ENCODE measurements around the gene GIT2.

GIT2 gene, protein sequence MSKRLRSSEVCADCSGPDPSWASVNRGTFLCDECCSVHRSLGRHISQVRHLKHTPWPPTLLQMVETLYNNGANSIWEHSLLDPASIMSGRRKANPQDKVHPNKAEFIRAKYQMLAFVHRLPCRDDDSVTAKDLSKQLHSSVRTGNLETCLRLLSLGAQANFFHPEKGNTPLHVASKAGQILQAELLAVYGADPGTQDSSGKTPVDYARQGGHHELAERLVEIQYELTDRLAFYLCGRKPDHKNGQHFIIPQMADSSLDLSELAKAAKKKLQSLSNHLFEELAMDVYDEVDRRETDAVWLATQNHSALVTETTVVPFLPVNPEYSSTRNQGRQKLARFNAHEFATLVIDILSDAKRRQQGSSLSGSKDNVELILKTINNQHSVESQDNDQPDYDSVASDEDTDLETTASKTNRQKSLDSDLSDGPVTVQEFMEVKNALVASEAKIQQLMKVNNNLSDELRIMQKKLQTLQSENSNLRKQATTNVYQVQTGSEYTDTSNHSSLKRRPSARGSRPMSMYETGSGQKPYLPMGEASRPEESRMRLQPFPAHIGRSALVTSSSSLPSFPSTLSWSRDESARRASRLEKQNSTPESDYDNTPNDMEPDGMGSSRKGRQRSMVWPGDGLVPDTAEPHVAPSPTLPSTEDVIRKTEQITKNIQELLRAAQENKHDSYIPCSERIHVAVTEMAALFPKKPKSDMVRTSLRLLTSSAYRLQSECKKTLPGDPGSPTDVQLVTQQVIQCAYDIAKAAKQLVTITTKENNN

DNA sequence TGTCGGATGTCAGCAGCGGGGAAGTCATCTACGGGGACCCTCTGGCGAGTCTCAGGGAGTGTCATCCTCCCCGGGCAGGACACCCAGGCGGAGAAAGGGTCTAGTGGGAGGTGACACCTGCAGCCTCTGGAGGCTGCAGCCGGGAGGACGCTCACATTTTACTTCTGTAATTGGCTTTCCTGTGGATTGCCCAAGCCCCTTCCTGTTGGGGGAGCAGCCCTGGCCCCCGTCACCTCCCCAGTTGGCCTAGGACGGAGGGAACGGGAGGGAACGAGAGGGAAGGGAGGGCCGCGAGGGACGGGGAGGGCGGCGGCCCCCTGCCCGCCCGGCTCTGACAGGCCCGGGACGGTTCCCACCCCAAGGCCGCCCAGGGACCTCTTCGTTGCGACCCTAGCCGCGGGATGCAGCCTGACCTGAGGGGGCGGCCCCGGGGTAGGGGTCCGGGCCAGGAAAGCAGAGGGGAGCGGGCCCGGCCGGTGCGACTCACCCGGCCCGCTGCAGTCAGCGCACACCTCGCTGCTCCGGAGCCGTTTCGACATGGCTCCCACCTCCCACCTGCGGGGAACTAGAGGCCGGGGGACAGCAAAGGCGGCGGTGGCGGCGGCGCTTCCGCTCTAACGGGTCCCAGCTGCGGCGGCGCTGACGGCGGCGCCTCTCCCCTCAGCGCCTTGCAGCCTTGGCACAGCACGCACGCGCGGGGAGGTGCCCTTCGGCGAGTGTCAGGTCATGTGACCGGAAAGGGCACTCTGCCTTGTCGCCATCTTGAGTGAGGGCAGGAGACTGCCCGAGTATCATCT, at the start of gene GIT2:
Gene GIT2, minus strand, starts transcription at position 683 of the 797 bp plus-strand sequence. Its CDS starts 144 bp downstream, at position 539.
- Histone ChIP-seq H3K36me3 (ENCODE audit: control insufficient read depth, insufficient read depth, low read length) (no peaks in the 10 kb centered on the region), H3K4me3 (ENCODE audit: low read length) (peak within 1 kb of the TSS; percentile 72; the same call in 1 of the 2 replicates), H3K9me3 (ENCODE audit: control insufficient read depth, insufficient read depth, low read length) (no peaks in the 10 kb centered on the region), H3K27ac (ENCODE audit: low read length) (no peak within 1 kb of the TSS), H3K27me3 (ENCODE audit: control insufficient read depth, insufficient read depth, low read length) (peaks cover 2% of the 10 kb centered on the region), H3K4me1 (ENCODE audit: control insufficient read depth, insufficient read depth, low read length) (0 out of 2 replicates have a peak, but pooled peaks cover 2% of the 10 kb centered on the region)
- DNase-seq (ENCODE audit: low read depth, low spot score), result peak; percentile 81
- WGBS (ENCODE audit: insufficient coverage, insufficient read length), result no CpG with 5 or more reads among the region's 65 CpGs

- Histone ChIP-seq H3K27me3 (ENCODE audit: control insufficient read depth, insufficient read depth, low read length) (no peaks in the 10 kb centered on the region), H3K9me3 (ENCODE audit: control insufficient read depth, insufficient read depth, low read length) (no peaks in the 10 kb centered on the region), H3K4me1 (ENCODE audit: control insufficient read depth, insufficient read depth, low read length) (no peaks in the 10 kb centered on the region), H3K4me3 (ENCODE audit: low read length) (no peak overlapping the region), H3K27ac (ENCODE audit: low read length) (no peak overlapping the region), H3K36me3 (ENCODE audit: control insufficient read depth, insufficient read depth, low read length) (peaks cover 6% of the 10 kb centered on the region)
- DNase-seq (ENCODE audit: low read depth, low spot score), result no peak
- WGBS (ENCODE audit: insufficient coverage, insufficient read length), result no CpG with 5 or more reads among the region's 3 CpGs
These were observed 46.1 kb upstream of the GIT2 start for GRCh38 chr12:110042264-110042663.

GRCh38 chr12:110039085-110039807, 43.1 kb upstream of the GIT2 start:
- no peaks in the 10 kb centered on the region for H3K27me3 ChIP-seq (ENCODE audit: control insufficient read depth, insufficient read depth, low read length)
- no peaks in the 10 kb centered on the region for H3K4me1 ChIP-seq (ENCODE audit: control insufficient read depth, insufficient read depth, low read length)
- no peak for DNase-seq (ENCODE audit: low read depth, low spot score)
- no peaks in the 10 kb centered on the region for H3K9me3 ChIP-seq (ENCODE audit: control insufficient read depth, insufficient read depth, low read length)
- no peak overlapping the region for H3K4me3 ChIP-seq (ENCODE audit: low read length)
- no CpG with 5 or more reads among the region's 5 CpGs for WGBS (ENCODE audit: insufficient coverage, insufficient read length)
- H3K36me3 ChIP-seq (ENCODE audit: control insufficient read depth, insufficient read depth, low read length), result peaks cover 6% of the 10 kb centered on the region
- H3K27ac ChIP-seq (ENCODE audit: low read length), result no peak overlapping the region

DNA sequence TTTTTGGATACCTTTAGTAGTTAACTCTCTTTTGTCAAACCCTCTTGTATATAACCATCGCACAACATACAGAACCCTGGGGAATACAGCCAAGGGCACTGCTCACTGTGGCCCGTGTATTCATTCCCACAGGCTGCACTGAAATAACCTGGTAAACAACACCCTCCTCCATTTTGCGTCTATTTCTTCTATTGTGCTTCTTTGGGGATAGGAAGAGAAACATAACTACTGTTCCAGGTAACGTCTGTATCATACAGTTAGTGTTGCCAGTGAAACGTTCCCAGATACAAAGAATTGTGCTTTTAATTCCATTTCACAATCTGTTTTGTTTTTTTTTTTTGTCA, 42.5 kb upstream of the GIT2 start:
- no peaks in the 10 kb centered on the region for H3K9me3 ChIP-seq (ENCODE audit: control insufficient read depth, insufficient read depth, low read length)
- WGBS (ENCODE audit: insufficient coverage, insufficient read length), result no CpG with 5 or more reads among the region's 5 CpGs
- DNase-seq (ENCODE audit: low read depth, low spot score), result no peak
- H3K27me3 ChIP-seq (ENCODE audit: control insufficient read depth, insufficient read depth, low read length), result no peaks in the 10 kb centered on the region
- no peak overlapping the region for H3K4me3 ChIP-seq (ENCODE audit: low read length)
- H3K27ac ChIP-seq (ENCODE audit: low read length), result no peak overlapping the region
- H3K36me3 ChIP-seq (ENCODE audit: control insufficient read depth, insufficient read depth, low read length), result peaks cover 6% of the 10 kb centered on the region
- H3K4me1 ChIP-seq (ENCODE audit: control insufficient read depth, insufficient read depth, low read length), result no peaks in the 10 kb centered on the region

- Histone ChIP-seq H3K4me1 (ENCODE audit: control insufficient read depth, insufficient read depth, low read length) (no peaks in the 10 kb centered on the region), H3K9me3 (ENCODE audit: control insufficient read depth, insufficient read depth, low read length) (no peaks in the 10 kb centered on the region), H3K27ac (ENCODE audit: low read length) (no peak overlapping the region), H3K36me3 (ENCODE audit: control insufficient read depth, insufficient read depth, low read length) (peaks cover 5% of the 10 kb centered on the region), H3K27me3 (ENCODE audit: control insufficient read depth, insufficient read depth, low read length) (no peaks in the 10 kb centered on the region), H3K4me3 (ENCODE audit: low read length) (no peak overlapping the region)
- WGBS (ENCODE audit: insufficient coverage, insufficient read length), result no CpG with 5 or more reads among the region's 5 CpGs
- no peak for DNase-seq (ENCODE audit: low read depth, low spot score)
These were observed 41.1 kb upstream of the GIT2 start for GRCh38 chr12:110037315-110037714.

DNA sequence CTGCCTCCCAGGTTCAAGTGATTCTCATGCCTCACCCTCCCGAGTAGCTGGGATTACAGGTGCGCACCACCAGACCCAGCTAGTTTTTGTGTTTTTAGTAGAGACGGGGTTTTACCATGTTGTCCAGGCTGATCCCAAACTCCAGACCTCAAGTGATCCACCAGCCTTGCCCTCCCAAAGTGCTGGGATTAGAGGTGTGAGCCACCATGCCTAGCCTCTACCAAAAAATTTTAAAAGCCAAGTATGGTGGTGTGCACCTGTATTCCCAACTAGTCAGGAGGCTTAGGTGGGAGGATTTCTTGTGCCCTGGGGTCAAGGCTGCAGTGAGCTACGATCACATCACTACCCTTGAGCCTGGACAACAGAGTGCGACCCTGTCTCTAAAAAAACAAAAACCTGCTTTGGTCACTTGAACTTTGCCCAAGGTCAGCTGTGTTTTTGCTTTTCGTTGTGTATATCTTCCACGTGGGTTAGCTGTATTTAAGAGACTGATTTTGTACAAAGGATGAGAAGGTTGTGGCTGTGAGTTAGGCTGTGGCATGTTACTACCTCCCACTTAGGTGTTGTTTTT, 39.5 kb upstream of the GIT2 start:
- H3K27me3 ChIP-seq (ENCODE audit: control insufficient read depth, insufficient read depth, low read length), result no peaks in the 10 kb centered on the region
- no peak overlapping the region for H3K4me3 ChIP-seq (ENCODE audit: low read length)
- peaks cover 3% of the 10 kb centered on the region; the same call in 1 of the 2 replicates for H3K36me3 ChIP-seq (ENCODE audit: control insufficient read depth, insufficient read depth, low read length)
- no CpG with 5 or more reads among the region's 7 CpGs for WGBS (ENCODE audit: insufficient coverage, insufficient read length)
- DNase-seq (ENCODE audit: low read depth, low spot score), result no peak
- no peak overlapping the region for H3K27ac ChIP-seq (ENCODE audit: low read length)
- no peaks in the 10 kb centered on the region for H3K9me3 ChIP-seq (ENCODE audit: control insufficient read depth, insufficient read depth, low read length)
- no peaks in the 10 kb centered on the region for H3K4me1 ChIP-seq (ENCODE audit: control insufficient read depth, insufficient read depth, low read length)

DNA sequence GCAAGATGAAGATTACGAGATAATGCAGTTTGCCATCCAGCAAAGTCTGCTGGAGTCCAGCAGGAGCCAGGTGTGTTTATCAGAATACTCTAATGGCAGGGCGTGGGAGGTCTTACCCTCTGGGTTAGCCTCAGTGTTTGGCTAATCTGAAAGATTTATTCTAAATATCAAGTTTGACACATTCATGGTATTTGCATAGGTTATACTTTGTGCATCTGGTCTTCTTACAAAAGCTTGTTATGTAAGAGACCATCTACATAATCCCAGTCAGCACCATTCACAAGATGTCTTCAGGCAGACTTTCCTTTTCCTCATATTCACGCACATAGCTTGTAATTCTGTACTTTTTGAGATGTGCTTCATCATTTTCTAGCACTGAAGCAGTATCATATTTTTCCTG, 37.7 kb upstream of the GIT2 start:
- Histone ChIP-seq H3K4me3 (ENCODE audit: low read length) (no peak overlapping the region), H3K4me1 (ENCODE audit: control insufficient read depth, insufficient read depth, low read length) (no peaks in the 10 kb centered on the region), H3K36me3 (ENCODE audit: control insufficient read depth, insufficient read depth, low read length) (peaks cover 3% of the 10 kb centered on the region; the same call in 1 of the 2 replicates), H3K27me3 (ENCODE audit: control insufficient read depth, insufficient read depth, low read length) (no peaks in the 10 kb centered on the region), H3K9me3 (ENCODE audit: control insufficient read depth, insufficient read depth, low read length) (no peaks in the 10 kb centered on the region), H3K27ac (ENCODE audit: low read length) (no peak overlapping the region)
- no peak for DNase-seq (ENCODE audit: low read depth, low spot score)
- no CpG with 5 or more reads among the region's 3 CpGs for WGBS (ENCODE audit: insufficient coverage, insufficient read length)

DNA sequence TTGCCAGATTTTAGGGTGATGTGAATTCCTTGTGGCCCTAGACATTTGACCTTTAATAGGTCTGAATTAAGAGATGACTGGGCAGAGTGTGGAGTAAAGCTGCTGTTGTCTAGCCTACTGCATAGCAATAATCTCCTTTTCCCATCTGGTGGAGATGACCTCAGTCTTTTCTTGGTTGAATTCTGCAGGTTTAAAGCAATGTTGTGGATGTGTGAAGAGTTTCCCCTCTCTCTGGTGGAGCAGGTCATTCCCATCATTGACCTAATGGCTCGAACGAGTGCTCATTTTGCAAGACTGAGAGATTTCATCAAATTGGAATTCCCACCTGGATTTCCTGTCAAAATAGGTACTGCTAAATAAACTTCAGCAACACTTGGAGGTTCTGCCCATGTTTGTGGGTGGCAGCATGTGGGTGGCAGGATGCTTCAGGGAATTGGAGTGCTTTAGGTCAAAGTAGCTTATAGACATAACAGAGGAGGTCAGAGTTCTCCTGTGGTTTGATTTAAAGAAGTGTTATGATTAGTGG, 33.2 kb upstream of the GIT2 start:
- Histone ChIP-seq H3K4me1 (ENCODE audit: control insufficient read depth, insufficient read depth, low read length) (no peaks in the 10 kb centered on the region), H3K4me3 (ENCODE audit: low read length) (no peak overlapping the region), H3K36me3 (ENCODE audit: control insufficient read depth, insufficient read depth, low read length) (no peaks in the 10 kb centered on the region), H3K27me3 (ENCODE audit: control insufficient read depth, insufficient read depth, low read length) (no peaks in the 10 kb centered on the region), H3K9me3 (ENCODE audit: control insufficient read depth, insufficient read depth, low read length) (no peaks in the 10 kb centered on the region), H3K27ac (ENCODE audit: low read length) (no peak overlapping the region)
- no CpG with 5 or more reads among the region's 2 CpGs for WGBS (ENCODE audit: insufficient coverage, insufficient read length)
- DNase-seq (ENCODE audit: low read depth, low spot score), result no peak

- no peaks in the 10 kb centered on the region for H3K27me3 ChIP-seq (ENCODE audit: control insufficient read depth, insufficient read depth, low read length)
- no peak overlapping the region for H3K27ac ChIP-seq (ENCODE audit: low read length)
- H3K36me3 ChIP-seq (ENCODE audit: control insufficient read depth, insufficient read depth, low read length), result no peaks in the 10 kb centered on the region
- no peaks in the 10 kb centered on the region for H3K9me3 ChIP-seq (ENCODE audit: control insufficient read depth, insufficient read depth, low read length)
- no CpG with 5 or more reads among the region's 6 CpGs for WGBS (ENCODE audit: insufficient coverage, insufficient read length)
- no peaks in the 10 kb centered on the region for H3K4me1 ChIP-seq (ENCODE audit: control insufficient read depth, insufficient read depth, low read length)
- no peak for DNase-seq (ENCODE audit: low read depth, low spot score)
- H3K4me3 ChIP-seq (ENCODE audit: low read length), result no peak overlapping the region
These were observed 32.2 kb upstream of the GIT2 start for GRCh38 chr12:110028323-110028722.
